ENCODE measurements around the gene TUT1.
"Not testable (repeated sequence)": the region's sequence is repeated elsewhere in the genome, so short reads cannot be mapped to it uniquely, and the experiment has no call there.

Gene TUT1

GRCh38 chr11:62604460-62605120, 13.3 kb upstream of the TUT1 start:
- no peak for DNase-seq

DNA sequence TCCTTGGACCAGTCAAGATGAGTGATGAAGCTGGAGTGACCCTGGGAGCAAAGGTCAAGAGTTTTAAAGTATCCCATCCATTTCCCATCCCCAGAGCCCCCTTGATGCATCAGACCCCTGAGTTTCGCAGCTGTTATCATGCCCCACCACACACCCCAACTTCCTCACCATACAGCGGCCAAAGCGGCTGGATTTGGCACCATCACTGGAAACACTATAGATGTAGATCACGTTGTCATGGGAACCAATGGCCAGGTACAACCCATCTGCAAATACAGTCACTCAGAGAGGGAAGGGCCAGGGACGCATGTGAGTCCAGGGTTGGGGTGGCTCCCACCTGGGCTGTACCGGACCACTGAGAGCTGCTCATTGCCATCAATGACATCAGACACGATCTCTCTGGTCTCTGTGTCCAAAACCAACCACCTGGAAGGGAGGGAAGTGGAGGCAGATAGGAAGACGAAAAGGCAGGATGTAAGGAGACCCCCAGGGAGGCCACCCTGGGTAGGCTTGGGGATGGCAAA, 12.5 kb upstream of the TUT1 start:
- DNase-seq: no peak

DNA sequence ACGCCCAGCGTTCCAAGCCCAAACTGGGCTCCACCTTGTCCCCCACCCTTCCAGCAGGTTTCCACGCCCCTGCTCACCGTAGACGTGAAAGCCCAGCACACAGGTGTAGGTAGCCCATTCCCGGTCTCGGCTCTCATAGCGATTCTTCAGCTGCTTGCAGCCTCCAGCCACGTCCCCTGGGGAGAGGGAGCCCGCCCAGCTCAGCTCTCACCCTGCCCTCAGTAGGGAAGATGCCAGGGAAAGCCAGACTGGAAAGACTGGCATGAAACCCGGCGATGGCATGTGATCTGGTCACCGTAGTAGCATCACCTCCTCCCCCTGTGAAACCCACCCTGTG, 11.7 kb upstream of the TUT1 start:
- no peak for DNase-seq

DNA sequence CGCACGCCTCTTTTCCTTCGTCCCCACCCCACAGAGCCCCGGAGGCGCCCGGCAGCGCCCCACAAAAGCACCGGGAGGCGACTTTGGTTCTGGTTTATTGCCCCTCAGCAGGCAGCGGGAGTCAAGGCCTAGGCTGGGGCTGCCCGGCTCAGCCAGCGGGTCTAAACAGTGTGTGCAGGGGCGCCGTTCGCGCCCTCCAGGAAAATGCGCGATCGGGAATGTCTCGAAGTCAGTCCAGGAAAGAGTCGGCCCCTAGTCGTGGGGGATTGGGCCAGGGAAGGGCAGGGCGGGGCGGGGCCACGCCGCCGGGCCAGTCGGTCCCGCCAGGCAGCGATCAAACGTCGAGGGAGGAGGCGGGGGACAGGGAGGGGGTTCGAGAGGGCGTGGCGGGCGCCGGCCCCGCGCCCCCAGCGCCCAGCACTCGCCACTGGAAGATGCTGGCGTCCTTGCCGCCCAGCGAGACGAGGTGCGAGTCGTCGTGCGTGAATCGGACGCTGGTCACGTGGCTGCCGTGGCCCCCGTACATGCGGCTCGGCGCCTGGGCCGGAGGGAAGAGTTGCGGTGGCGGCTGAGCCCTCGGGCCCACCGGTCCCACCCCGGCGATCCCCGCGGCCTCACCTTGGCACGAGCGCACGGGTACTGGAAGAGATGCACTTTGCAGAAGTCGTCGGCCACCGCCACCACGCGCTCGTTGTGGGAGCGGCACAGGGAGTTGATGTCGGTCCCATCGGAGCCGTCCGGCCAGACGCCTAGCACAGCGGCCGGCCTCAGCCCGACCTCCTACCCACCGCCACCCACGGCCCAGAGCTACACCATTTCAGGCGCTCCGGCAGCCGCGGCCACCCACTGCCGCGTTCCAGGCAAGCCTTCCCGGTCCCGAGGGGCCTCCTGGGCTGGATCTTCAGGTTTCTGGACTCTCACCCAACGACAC, 11.1 kb upstream of the TUT1 start:
- DNase-seq: no peak

GRCh38 chr11:62601372-62602140, 10.2 kb upstream of the TUT1 start, which contains the start of gene MTA2:
Gene MTA2, minus strand, starts transcription at chr11:62601865. Its CDS starts 415 bp downstream, at chr11:62601450.
- DNase-seq: peak; percentile 99

GRCh38 chr11:62601122-62601371, 9.7 kb upstream of the TUT1 start:
- DNase-seq: peak; percentile 56

DNA sequence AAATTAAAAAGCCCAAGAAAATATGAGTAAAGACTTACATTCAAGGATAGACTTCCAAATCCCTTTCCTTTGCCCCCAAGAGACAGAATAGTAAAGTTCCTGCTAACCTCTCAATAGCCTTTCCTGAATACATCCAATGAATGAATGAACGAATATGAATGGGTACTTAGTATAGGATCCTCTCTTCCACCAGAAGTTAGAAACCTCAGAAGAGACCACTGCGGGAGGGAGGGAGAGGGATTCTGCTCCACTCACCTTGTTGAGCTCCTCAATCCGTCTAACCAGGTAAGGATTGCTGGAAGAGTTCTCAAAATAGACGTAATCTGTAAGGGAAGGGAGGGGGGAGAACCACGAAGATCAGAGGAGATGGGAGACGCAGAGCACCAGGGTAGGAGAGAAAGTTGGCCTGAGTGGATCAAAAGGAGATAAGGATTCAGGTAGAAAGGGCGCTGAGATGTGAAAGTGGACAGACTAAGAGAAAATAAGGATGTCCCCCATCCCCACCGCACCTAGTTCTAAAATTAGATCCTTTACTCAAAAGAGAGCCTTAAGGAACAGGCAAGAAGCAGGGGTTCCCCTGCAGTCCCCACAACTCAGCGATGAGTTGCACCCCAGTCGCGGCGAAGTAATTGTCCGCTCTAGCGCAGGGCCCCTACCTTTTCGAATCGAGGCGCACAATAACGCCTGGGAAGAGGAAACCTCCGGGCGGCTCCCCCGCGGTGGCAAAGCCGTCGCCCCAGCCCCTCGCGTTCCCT, 9.2 kb upstream of the TUT1 start:
- no peak for DNase-seq

DNA sequence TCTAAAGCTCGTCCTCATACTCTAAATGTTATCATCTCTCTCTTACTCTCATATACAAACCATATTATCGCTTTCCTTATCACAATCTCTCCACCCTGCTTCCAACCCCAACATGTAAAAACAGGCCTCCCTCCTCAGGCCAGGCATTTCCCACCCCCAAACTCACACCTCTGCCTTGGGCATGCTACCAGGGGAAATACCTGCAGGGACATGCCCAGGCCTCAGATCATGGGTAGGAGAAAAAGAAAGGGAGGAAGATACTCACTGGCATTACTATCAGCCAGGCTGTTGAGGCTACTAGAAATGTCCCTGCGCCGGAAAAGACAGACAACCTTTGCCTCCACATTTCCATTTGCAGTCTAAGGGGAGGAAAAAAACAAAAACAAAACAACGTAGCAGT, 8.6 kb upstream of the TUT1 start:
- DNase-seq: peak; percentile 54

GRCh38 chr11:62599069-62599696, 7.9 kb upstream of the TUT1 start:
- peak; percentile 99 for DNase-seq

- no peak for DNase-seq
Measured at GRCh38 chr11:62595124-62595523, 3.8 kb upstream of the TUT1 start.

GRCh38 chr11:62593434-62594044, 2.2 kb upstream of the TUT1 start:
- DNase-seq: peak; percentile 85

- no peak for DNase-seq
Measured at GRCh38 chr11:62592989-62593421, 1.7 kb upstream of the TUT1 start.

DNA sequence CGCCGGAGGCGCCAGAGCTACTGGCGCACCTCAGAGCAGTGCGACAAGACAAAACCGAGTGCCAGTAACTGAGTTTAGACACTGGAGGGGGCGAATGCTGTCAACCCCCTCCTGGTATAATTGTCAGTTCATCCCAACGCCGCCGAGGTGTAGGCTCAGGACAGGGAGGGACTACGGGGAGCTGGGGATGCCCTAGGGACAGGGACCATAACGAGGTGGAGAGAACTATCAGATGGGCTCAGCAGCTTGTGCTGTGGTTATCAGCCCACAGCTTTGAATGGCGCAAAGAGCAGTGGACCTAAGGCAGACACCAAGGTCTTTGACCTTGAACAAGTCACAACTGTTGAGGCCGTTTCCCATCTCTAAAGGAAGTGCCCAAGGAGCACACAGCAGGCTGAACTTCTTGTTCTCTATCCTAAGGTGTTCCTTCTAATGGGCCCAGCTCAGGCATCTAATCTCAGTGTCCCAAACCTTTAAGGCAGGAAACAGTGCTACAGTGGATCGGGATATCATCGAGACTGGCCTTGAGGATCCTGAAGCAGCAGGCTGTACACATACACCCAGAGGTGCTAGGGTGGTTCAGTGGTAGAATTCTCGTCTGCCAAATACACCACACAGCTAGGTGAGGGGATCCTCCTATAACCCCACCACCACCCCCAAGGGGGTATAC, 958 bp upstream of the TUT1 start:
- DNase-seq: no peak

DNA sequence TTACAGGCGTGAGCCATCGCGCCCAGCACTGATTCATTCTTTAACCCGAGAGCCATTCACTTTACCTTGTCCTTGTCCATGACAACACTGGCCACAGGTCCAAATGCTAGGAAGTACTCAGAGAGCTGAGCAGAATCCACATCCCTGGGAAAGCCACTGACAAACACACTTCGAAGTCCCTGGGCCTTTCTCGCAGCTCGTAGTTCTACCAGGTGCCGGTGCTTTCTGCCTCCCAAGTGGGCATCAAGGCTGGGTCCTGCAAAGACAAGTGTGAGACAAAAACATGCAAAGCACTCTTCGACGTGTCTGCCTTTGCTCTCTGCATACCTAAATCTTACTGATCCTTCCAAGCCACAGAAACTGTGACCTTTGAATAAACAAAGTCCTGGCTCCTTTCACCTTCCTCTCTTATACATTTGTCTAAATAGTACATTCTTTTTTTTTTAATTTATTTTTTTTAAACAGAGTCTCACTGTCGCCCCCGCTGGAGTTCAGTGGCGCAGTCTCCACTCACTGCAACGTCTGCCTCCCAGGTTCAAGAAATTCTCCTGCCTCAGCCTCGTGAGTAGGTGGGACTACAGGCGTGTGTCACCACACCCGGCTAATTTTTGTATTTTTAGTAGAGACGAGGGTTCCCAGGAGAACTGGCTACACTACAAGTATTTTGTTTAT, 2.2 kb downstream of the TUT1 start:
- DNase-seq: peak; percentile 37

GRCh38 chr11:62585356-62585755, 6.0 kb downstream of the TUT1 start:
- DNase-seq: not testable (repeated sequence)

- not testable (repeated sequence) for DNase-seq
Measured at GRCh38 chr11:62581735-62582134, 9.6 kb downstream of the TUT1 start.

DNA sequence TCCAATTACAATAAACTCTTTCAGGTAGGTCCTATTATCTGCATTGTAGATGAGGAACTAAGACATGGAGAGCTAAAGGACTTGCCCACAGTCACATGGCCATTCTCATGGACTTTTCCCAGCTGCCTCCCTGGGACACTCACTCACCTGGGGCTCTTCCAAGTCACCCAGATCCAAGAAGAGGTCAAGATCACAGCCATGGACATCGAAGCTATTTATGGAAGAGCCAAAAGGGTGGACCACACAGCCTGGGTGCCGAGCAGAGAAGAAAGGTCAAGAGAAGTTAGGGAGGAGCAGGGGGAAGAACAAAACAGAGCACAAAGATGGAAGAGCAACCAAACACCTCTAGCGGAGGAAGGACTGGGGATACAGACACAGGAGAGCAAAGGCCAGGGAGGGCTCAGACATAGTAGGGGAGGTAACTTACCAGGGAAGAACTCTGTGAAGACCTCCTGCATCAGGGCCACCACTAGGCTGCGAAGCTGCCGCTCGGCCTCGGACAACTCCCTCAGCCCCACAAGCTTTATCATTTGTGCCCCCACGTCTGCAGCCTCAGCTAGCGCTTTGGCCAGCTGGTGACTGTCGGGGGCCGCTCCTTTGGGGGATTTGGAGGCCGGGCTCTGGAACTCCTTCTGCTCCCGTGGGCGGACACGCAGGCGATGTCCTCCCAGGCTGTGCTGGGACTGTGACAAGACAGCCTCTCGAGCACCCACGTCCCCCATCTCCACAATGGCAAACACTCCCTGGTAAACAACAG, 10.2 kb downstream of the TUT1 start:
- DNase-seq: no peak

- no peak for DNase-seq
Measured at GRCh38 chr11:62579252-62579651, 12.1 kb downstream of the TUT1 start.

DNA sequence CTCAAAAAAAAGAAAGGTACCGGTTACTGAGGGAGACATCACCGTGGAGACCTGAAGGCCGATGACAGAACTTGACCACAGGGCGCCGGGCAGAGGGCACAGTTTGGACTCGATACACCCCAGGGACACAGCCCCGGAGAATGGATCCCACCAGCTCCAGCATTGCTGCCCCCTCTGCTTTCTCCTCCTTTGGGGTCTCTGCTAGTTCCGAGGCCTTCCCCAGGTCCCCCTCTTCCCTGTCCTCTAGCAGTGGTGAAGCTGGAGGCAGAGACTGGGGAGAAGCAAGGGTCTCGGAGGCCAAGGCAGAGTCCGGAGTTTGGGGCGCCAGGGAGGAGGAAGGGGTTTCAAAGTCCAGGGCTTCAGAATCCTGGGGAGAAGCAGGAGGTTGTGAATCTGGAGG, 12.8 kb downstream of the TUT1 start:
- DNase-seq: no peak

All from CD4-positive, alpha-beta T cell treated with Interleukin-21 for 1 hour (primary cell).